Peyer's patch (tissue), 4 donors: ENCODE data around the gene VMO1. TPM values are rescaled to one million over a fixed set of nuclear protein-coding genes. Genes with fewer than 3 reads are reported as not detected.

Experiments used
- DNase-seq, 3 donors: peaks; one replicate each; pipeline ENCODE4 v3.0.0-alpha.2; 2017 to 2019
- H3K27ac ChIP-seq, 4 donors: fragments of 200-600 bp; sonication (generic); one replicate each; pipeline ENCODE4 v1.5.1; 2016 to 2019
- H3K27me3 ChIP-seq, 2 donors: fragments of 200-600 bp; sonication (generic); one replicate each; pipeline ENCODE4 v1.5.1; 2019
- H3K36me3 ChIP-seq, 3 donors: fragments of 200-600 bp; sonication (generic); one replicate each; pipeline ENCODE4 v1.5.1; 2016 to 2019
- H3K4me1 ChIP-seq, 4 donors: fragments of 200-600 bp; sonication (generic); one replicate each; pipeline ENCODE4 v1.5.1; 2016 to 2019
- H3K4me3 ChIP-seq, 4 donors: fragments of 200-600 bp; sonication (generic); 1 replicate in 3 of 4; 2 replicates in 1 of 4; pipeline ENCODE4 v1.5.1; 2016 to 2019; ENCODE audit warnings: mild to moderate bottlenecking in 1 of 4
- H3K9me3 ChIP-seq, 4 donors: fragments of 200-600 bp; sonication (generic); one replicate each; pipeline ENCODE4 v1.5.1; 2016 to 2019; ENCODE audit warnings: mild to moderate bottlenecking in 1 of 4
- POLR2A ChIP-seq, 2 donors: fragments of 450-650 bp; IDR thresholded peaks; one replicate each; pipeline ENCODE4 v1.5.1; 2017; ENCODE audit warnings: antibody characterized with exemption in 2 of 2, mild to moderate bottlenecking in 2 of 2, moderate library complexity in 2 of 2
- total RNA-seq, 4 donors: library from RNA; depleted of rRNA; stranded (reverse); fragments of >200 nt; gene quantifications; one replicate each; pipeline ENCODE4 v1.1.0, GENCODE V29; 2016
- TF ChIP-seq, protein P1 (sequence below), 6 experiments: fragments of 450-650 bp in 4 of 6; fragments of 200-600 bp in 2 of 6; sonication (generic) in 1 of 6; IDR thresholded peaks; one replicate each; pipeline ENCODE4 v1.5.1; 2017 to 2019; ENCODE audit warnings: antibody characterized with exemption in 6 of 6, mild to moderate bottlenecking in 3 of 6, moderate library complexity in 1 of 6

VMO1 gene
- total RNA-seq, 4 donors from 2014 or later, result 3.8 TPM; not detected in 3

DNA sequence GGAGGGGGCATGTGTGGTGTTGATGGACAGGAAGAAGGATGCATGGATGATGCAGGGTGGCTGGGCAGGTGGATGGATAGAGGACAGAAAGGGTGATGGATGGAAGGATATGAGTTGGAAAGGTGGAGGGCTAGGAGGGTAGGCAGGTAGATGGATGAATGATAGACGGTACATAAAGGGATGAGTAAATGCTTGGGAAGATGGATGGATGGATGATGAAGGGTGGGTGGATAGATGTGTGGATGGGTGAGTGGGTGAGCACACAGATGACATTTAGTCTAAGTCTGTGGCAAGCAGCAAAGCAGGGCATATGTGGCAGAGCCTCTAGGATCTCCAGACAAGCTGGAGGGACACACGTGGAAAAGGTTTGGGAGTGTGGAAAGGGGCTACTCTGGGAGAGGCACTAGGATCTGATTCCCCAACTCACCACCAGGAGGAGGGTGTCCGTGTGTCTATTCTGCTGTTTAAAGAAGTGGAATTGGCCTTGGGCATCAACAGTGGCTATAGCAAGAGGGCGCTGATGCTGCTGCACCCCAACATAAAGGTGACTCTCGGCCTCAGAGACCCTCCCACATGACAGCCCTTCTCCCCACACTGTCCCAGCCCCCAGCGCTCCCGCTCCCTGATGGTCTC is 29.0 kb upstream of the VMO1 start:
- H3K9me3 ChIP-seq, result no peaks in the 10 kb centered on the region
- TF ChIP-seq, protein P1, sequence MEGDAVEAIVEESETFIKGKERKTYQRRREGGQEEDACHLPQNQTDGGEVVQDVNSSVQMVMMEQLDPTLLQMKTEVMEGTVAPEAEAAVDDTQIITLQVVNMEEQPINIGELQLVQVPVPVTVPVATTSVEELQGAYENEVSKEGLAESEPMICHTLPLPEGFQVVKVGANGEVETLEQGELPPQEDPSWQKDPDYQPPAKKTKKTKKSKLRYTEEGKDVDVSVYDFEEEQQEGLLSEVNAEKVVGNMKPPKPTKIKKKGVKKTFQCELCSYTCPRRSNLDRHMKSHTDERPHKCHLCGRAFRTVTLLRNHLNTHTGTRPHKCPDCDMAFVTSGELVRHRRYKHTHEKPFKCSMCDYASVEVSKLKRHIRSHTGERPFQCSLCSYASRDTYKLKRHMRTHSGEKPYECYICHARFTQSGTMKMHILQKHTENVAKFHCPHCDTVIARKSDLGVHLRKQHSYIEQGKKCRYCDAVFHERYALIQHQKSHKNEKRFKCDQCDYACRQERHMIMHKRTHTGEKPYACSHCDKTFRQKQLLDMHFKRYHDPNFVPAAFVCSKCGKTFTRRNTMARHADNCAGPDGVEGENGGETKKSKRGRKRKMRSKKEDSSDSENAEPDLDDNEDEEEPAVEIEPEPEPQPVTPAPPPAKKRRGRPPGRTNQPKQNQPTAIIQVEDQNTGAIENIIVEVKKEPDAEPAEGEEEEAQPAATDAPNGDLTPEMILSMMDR (IDR thresholded peaks at IDR 0.05), result peak in 3 of 6 experiments; percentile 30 to 37 (median 31)
- no peak for TF ChIP-seq POLR2A (IDR thresholded peaks at IDR 0.05)
- no peak overlapping the region for H3K27ac ChIP-seq
- no peak overlapping the region for H3K4me3 ChIP-seq
- no peaks in the 10 kb centered on the region for H3K4me1 ChIP-seq
- no peaks in the 10 kb centered on the region for H3K27me3 ChIP-seq
- no peak for DNase-seq
- peaks cover 0 to 48% (median 0%) of the 10 kb centered on the region in 3 donors for H3K36me3 ChIP-seq

- DNase-seq, result no peak
- TF ChIP-seq, protein P1 (IDR thresholded peaks at IDR 0.05), result no peak
- TF ChIP-seq POLR2A (IDR thresholded peaks at IDR 0.05), result no peak
- Histone ChIP-seq H3K4me3 (no peak overlapping the region), H3K4me1 (peaks cover 0 to 11% (median 2%) of the 10 kb centered on the region in 4 donors), H3K9me3 (no peaks in the 10 kb centered on the region), H3K27ac (no peak overlapping the region), H3K27me3 (no peaks in the 10 kb centered on the region), H3K36me3 (peaks cover 0 to 32% (median 0%) of the 10 kb centered on the region in 3 donors)
Measured at GRCh38 chr17:4812690-4813089, 26.5 kb upstream of the VMO1 start.

GRCh38 chr17:4811471-4811870 is 25.3 kb upstream of the VMO1 start:
- TF ChIP-seq POLR2A (IDR thresholded peaks at IDR 0.05), result no peak
- TF ChIP-seq, protein P1 (IDR thresholded peaks at IDR 0.05), result no peak
- peaks cover 0 to 20% (median 0%) of the 10 kb centered on the region in 3 donors for H3K36me3 ChIP-seq

GRCh38 chr17:4810696-4811290 is 24.6 kb upstream of the VMO1 start:
- Histone ChIP-seq H3K27ac (no peak overlapping the region), H3K9me3 (no peaks in the 10 kb centered on the region), H3K4me3 (no peak overlapping the region), H3K36me3 (peaks cover 0 to 13% (median 0%) of the 10 kb centered on the region in 3 donors), H3K27me3 (no peaks in the 10 kb centered on the region), H3K4me1 (peaks cover 0 to 18% (median 4%) of the 10 kb centered on the region in 4 donors)
- DNase-seq, result no peak
- TF ChIP-seq, protein P1 (IDR thresholded peaks at IDR 0.05), result no peak

More at GRCh38 chr17:4811471-4811870, 25.3 kb upstream of the VMO1 start:
- Histone ChIP-seq H3K27ac (no peak overlapping the region), H3K9me3 (no peaks in the 10 kb centered on the region), H3K27me3 (no peaks in the 10 kb centered on the region), H3K4me1 (peaks cover 0 to 13% (median 4%) of the 10 kb centered on the region in 4 donors), H3K4me3 (no peak overlapping the region)
- no peak for DNase-seq

- Histone ChIP-seq H3K36me3 (no peaks in the 10 kb centered on the region), H3K27me3 (no peaks in the 10 kb centered on the region), H3K9me3 (no peaks in the 10 kb centered on the region), H3K27ac (no peak overlapping the region), H3K4me3 (no peak overlapping the region), H3K4me1 (peaks cover 0 to 18% (median 4%) of the 10 kb centered on the region in 4 donors)
- DNase-seq, result no peak
- TF ChIP-seq, protein P1 (IDR thresholded peaks at IDR 0.05), result no peak
- no peak for TF ChIP-seq POLR2A (IDR thresholded peaks at IDR 0.05)
Measured at GRCh38 chr17:4808378-4808767, 22.2 kb upstream of the VMO1 start.
